Lung (tissue), 12 donors: Measurements from ENCODE around the gene TUG1. TPM values are rescaled to one million over a fixed set of nuclear protein-coding genes. Genes with fewer than 3 reads are reported as not detected.

Experiments
- ATAC-seq: fragments of 200-7000 bp; cut with Tn5 transposase; one replicate; pipeline ENCODE4 v1.9.1; 2020; ENCODE audit warnings: moderate number of reproducible peaks; ENCODE audit not compliant: insufficient read depth, low FRiP score
- DNase-seq, 3 donors: peaks; one replicate each; pipeline ENCODE4 v3.0.0-alpha.2; 2013 to 2017
- H3K27ac ChIP-seq, 2 donors: one replicate each; pipeline ENCODE4 v1.5.1; 2013; ENCODE audit warnings: mild to moderate bottlenecking in 2 of 2, moderate library complexity in 2 of 2, control low read depth in 1 of 2, inconsistent platforms in 1 of 2, low read depth in 1 of 2, low read length in 1 of 2
- H3K27me3 ChIP-seq, 3 donors: one replicate each; pipeline ENCODE4 v1.5.1; 2013; ENCODE audit warnings: low read length in 2 of 3; ENCODE audit not compliant: control insufficient read depth in 3 of 3, insufficient read depth in 3 of 3
- H3K36me3 ChIP-seq, 4 donors: one replicate each; pipeline ENCODE4 v1.5.1; 2013; ENCODE audit warnings: low read length in 4 of 4, mild to moderate bottlenecking in 1 of 4, moderate library complexity in 1 of 4; ENCODE audit not compliant: control insufficient read depth in 4 of 4, insufficient read depth in 4 of 4
- H3K4me1 ChIP-seq, 5 donors: one replicate each; pipeline ENCODE4 v1.5.1; 2013; ENCODE audit warnings: low read length in 5 of 5, mild to moderate bottlenecking in 2 of 5, moderate library complexity in 1 of 5; ENCODE audit not compliant: control insufficient read depth in 5 of 5, insufficient read depth in 5 of 5
- H3K4me3 ChIP-seq: one replicate; pipeline ENCODE4 v1.5.1; 2013; ENCODE audit warnings: mild to moderate bottlenecking, control low read depth, moderate library complexity
- H3K9ac ChIP-seq, 2 donors: one replicate each; pipeline ENCODE4 v1.5.1; 2013; ENCODE audit warnings: low read length in 2 of 2, control low read depth in 1 of 2; ENCODE audit not compliant: insufficient read depth in 1 of 2
- H3K9me3 ChIP-seq, 4 donors: one replicate each; pipeline ENCODE4 v1.5.1; 2013; ENCODE audit warnings: low read length in 3 of 4, mild to moderate bottlenecking in 1 of 4, moderate library complexity in 1 of 4; ENCODE audit not compliant: control insufficient read depth in 4 of 4, insufficient read depth in 3 of 4
- WGBS, 2 donors: extraction: QIAGEN DNeasy Blood & Tissue Kit; methylation state at CpG; one replicate each; pipeline ENCODE4 v1.1.7; 2013; 5-methylcytosine and 5-hydroxymethylcytosine counted together
- polyA plus RNA-seq, 2 donors: library from polyadenylated mRNA; stranded (reverse); fragments of 200-250 nt; gene quantifications; one replicate each; pipeline ENCODE4 v1.2.1, GENCODE V29; 2013
- total RNA-seq, 2 donors: library from RNA; depleted of rRNA in 1 of 2; stranded (reverse); fragments of >200 nt in 1 of 2; gene quantifications; one replicate each; pipeline ENCODE4 v1.2.1, GENCODE V29; 2014 to 2021
- TF ChIP-seq, protein P1 (sequence below): IDR thresholded peaks from 2 replicates; pipeline ENCODE4 v1.5.1; 2012; ENCODE audit warnings: mild to moderate bottlenecking; ENCODE audit errors: control extremely low read depth, extremely low read depth
- donor health status: control.
- donor health status: control.
- donor health status: Bipolar disorder and iron deficiency.
- donor health status: healthy.
- donor health status: DM: yes; HTN: yes; CAD: no.

The TUG1 gene
- total and polyA plus RNA-seq, 4 donors, result 24.3 to 147 (median 40.2) TPM

DNA sequence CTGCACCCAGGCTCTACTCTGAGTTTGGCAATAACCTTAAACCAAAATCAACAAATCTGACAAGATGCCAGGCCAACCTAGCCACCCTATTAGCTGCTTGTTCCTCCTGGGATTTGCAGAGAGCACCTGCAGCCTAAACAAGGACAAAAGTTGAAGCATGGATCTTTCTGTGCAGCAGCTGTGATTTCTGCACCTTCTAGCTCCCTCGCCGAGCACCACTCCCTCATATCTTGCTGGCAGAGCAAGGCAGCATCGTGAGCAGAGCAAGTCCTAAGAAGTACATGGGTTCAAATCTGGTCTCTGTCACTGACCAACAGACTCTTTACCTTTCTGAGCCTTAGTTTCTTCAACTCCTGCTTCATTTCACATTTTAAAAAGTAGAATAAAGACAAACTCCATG lies 38.8 kb upstream of the TUG1 start:
- Histone ChIP-seq H3K36me3 (peaks cover 50 to 77% (median 60%) of the 10 kb centered on the region in 4 donors), H3K4me3 (no peak overlapping the region), H3K27me3 (no peaks in the 10 kb centered on the region), H3K27ac (no peak overlapping the region), H3K4me1 (no peaks in the 10 kb centered on the region), H3K9ac (no peak overlapping the region), H3K9me3 (no peaks in the 10 kb centered on the region)
- 97 to 98% methylated on average over 3 of the region's 3 CpGs for WGBS, 2 donors
- DNase-seq (no peak), ATAC-seq (no peak)
- TF ChIP-seq, protein P1, sequence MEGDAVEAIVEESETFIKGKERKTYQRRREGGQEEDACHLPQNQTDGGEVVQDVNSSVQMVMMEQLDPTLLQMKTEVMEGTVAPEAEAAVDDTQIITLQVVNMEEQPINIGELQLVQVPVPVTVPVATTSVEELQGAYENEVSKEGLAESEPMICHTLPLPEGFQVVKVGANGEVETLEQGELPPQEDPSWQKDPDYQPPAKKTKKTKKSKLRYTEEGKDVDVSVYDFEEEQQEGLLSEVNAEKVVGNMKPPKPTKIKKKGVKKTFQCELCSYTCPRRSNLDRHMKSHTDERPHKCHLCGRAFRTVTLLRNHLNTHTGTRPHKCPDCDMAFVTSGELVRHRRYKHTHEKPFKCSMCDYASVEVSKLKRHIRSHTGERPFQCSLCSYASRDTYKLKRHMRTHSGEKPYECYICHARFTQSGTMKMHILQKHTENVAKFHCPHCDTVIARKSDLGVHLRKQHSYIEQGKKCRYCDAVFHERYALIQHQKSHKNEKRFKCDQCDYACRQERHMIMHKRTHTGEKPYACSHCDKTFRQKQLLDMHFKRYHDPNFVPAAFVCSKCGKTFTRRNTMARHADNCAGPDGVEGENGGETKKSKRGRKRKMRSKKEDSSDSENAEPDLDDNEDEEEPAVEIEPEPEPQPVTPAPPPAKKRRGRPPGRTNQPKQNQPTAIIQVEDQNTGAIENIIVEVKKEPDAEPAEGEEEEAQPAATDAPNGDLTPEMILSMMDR, result no peak

DNA sequence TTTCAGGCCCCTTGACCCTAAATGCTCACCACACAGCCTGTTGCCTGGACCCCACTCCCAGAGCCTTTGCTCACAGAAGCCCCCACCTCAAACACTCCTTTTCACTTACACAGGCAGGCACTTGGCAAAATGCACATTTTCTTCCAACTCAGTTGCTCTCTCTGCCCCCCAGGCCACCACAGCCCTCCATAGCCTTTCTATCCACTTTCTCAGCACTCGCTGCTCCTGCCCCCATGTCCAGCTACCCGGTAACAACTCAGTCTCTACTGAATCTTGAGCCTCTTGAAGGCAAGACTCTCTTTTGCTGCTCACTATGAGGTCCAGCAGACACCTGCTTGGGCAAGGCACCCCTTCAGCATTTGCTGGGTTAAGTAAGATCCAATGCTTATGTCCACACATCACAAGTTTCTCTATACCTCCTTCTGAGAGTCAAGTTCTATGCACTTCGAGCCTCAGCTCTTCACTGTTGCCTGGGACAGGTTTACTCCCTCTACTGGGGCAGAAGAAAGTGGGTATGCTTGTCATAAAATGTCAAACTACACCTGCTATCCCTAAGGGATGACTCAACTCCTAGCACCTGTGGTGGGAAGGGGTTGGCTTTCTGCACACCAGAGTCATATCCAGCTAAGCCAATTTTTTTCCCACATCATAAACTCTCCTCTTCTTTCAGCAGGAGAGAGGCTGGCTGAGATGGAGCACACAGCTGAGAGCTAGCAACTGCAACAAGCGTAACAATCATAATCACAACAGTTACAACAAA lies 37.3 kb upstream of the TUG1 start:
- H3K9me3 ChIP-seq, result no peaks in the 10 kb centered on the region
- TF ChIP-seq, protein P1, result no peak
- H3K4me1 ChIP-seq, result no peaks in the 10 kb centered on the region
- no peaks in the 10 kb centered on the region for H3K27me3 ChIP-seq
- no peak overlapping the region for H3K27ac ChIP-seq
- peaks cover 50 to 74% (median 63%) of the 10 kb centered on the region in 4 donors for H3K36me3 ChIP-seq
- H3K4me3 ChIP-seq, result no peak overlapping the region
- DNase-seq (no peak), ATAC-seq (no peak)
- WGBS, 2 donors, result 95 to 96% methylated on average over 4 of the region's 4 CpGs
- no peak overlapping the region for H3K9ac ChIP-seq

DNA sequence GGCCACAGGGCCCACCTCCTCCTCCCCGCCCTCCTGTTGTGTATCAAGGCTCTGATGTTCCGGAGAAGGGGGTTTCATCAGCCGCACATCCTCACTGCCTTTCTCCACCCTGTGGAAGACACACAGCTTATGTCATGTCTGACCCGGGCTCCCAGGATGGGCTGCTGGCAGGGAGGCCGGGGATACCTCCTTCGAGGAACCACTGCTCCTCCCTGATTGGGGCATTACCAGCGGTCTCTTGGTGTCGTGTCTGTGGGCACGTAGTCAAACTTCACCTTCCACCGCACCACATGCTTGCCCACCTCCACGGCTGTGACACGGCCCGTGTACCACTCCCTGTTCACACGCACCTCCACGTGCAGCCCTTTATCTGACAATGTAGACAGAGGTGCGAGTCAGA lies 36.4 kb upstream of the TUG1 start:
- H3K9me3 ChIP-seq, result no peaks in the 10 kb centered on the region
- no peak overlapping the region for H3K9ac ChIP-seq
- ATAC-seq, result no peak
- DNase-seq, result no peak
- H3K27me3 ChIP-seq, result no peaks in the 10 kb centered on the region
- H3K4me3 ChIP-seq, result no peak overlapping the region
- TF ChIP-seq, protein P1, result no peak
- no peaks in the 10 kb centered on the region for H3K4me1 ChIP-seq
- 96% methylated on average over 16 of the region's 16 CpGs for WGBS, 2 donors
- H3K36me3 ChIP-seq, result peaks cover 59 to 80% (median 68%) of the 10 kb centered on the region in 4 donors
- H3K27ac ChIP-seq, result no peak overlapping the region
